GM06990 (cell line): Measurements from ENCODE around the gene SH2D1B.

Experiments used
- DNase-seq: peaks from one replicate; pipeline ENCODE4 v3.0.0-alpha.2; 2011; ENCODE audit not compliant: insufficient read length; ENCODE audit errors: extremely low read depth
- H3K27me3 ChIP-seq: replicated peaks from 2 replicates; pipeline ENCODE4 v1.6.0; 2011; ENCODE audit warnings: low read length; ENCODE audit not compliant: control insufficient read depth, insufficient read depth
- H3K36me3 ChIP-seq: 2 replicates; pipeline ENCODE4 v1.5.1; 2011; ENCODE audit warnings: low read length; ENCODE audit not compliant: control insufficient read depth, insufficient read depth
- H3K4me3 ChIP-seq: replicated peaks from 2 replicates; pipeline ENCODE4 v1.5.1; 2011; ENCODE audit warnings: low read depth, mild to moderate bottlenecking, control low read depth, low read length
- TF ChIP-seq, protein P1 (sequence below): IDR thresholded peaks from 2 replicates; pipeline ENCODE4 v1.5.1; 2011; ENCODE audit warnings: low read length, control low read depth, mild to moderate bottlenecking, inconsistent platforms; ENCODE audit not compliant: insufficient read depth, poor library complexity, severe bottlenecking

Gene SH2D1B

DNA sequence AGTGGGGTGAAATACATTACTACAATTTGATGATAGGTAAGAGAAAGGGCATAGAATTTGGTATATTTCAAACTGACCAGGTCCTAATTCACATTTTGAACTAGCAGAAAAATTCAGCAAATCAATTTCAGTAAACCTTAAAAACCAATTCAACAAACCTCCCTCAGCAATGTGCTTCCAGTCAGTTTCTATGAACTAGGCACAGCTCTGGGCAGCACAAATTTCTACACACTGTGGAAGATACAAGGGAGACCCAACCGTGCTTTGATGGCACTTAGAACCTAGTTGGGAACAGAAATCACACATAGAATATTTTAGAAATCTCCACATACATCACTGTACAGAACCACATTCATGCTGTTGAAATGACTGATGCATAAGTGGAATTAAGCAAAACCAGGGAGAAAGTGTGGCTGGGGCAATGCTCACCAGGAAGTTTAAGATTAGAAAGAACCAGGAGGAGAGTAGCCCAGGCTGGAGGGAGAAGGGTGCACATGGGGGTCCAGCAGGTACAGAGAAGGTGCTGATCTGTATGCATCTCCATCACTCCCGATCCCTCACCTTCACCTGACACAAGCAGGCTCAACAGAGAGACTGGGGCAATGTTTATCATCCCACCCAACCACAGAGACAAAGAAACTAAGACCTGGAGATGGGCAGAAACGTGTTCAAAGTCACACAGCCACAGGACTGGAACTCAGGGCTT, 15.6 kb downstream of the SH2D1B start:
- TF ChIP-seq, protein P1, sequence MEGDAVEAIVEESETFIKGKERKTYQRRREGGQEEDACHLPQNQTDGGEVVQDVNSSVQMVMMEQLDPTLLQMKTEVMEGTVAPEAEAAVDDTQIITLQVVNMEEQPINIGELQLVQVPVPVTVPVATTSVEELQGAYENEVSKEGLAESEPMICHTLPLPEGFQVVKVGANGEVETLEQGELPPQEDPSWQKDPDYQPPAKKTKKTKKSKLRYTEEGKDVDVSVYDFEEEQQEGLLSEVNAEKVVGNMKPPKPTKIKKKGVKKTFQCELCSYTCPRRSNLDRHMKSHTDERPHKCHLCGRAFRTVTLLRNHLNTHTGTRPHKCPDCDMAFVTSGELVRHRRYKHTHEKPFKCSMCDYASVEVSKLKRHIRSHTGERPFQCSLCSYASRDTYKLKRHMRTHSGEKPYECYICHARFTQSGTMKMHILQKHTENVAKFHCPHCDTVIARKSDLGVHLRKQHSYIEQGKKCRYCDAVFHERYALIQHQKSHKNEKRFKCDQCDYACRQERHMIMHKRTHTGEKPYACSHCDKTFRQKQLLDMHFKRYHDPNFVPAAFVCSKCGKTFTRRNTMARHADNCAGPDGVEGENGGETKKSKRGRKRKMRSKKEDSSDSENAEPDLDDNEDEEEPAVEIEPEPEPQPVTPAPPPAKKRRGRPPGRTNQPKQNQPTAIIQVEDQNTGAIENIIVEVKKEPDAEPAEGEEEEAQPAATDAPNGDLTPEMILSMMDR = no peak
- no peaks in the 10 kb centered on the region; the same call in 1 of the 2 replicates for H3K27me3 ChIP-seq
- H3K36me3 ChIP-seq = no peaks in the 10 kb centered on the region
- no peak overlapping the region for H3K4me3 ChIP-seq
- DNase-seq = no peak

DNA sequence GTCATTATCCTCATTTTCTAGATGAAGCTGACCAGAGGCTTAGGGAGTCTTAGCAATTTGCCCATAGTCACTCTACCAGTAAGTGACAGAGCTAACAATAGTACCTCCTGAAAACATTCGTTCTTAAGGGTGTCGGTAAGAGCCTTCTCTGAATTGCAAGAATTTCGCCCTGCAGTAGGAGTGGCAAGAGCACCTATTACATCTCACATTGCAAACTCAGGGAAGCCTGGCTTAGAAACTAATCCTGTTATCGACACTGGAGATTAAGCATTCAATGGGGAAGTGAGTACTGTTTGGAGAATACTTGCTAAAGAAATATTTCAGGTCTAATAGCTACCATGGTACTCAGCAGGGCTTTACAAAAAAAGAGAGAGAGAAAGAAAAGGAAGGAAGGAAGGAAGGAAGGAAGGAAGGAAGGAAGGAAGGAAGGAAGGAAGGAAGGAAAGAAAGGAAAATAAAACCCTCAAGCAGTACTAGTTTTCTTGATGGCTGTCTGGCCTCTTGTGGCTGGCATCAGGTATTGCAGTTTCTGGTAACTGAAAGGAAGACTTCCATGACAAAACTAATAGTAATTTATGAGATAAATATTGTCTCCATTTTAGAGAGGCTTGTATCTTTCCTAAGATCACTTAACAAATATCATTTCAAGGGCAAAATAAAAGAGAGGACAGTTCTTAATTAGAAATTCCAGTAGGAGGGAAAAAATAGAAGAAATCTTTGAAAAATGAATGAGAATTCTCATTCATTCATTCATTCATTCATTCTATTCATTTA, 20.0 kb downstream of the SH2D1B start:
- DNase-seq = no peak
- H3K27me3 ChIP-seq = peaks cover 1% of the 10 kb centered on the region; the same call in 1 of the 2 replicates
- no peaks in the 10 kb centered on the region for H3K36me3 ChIP-seq
- no peak overlapping the region for H3K4me3 ChIP-seq
- TF ChIP-seq, protein P1 = peak; percentile 76

DNA sequence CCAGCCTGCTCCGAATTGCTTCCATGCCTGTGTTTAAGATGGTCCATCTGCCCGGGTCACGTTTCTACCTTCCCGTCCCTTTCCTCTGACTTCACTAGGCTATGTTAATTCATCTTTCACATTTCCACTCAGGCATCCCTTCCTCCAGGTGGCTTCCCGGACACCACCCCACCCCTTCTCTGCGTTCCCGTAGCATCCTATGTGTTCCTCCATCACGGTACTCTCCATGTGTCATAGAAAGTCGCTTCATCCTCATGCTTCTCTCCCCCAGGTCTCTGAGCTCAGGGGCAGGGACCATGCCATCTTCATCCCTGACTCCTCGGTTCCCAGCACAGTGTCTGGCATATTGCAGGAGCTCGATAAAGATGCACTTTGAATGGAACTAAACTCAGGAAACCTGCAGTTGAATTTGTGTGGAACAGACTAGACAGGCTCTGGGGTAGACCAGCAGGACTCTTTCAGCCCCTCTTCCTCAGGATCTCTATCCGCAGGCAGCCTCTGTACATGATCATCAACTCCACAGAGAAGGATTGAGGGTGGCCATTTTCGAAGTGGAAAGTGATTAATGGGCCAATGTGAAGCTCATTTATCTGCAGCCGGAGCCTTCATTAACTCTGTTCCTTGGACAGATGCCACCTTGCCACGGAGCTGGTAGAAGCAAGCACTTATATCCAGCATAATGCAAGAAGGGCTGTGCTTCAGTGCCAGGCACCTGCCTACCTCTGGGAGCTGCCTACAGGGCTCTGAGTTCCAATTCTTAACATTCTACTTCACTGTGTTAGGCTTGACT, 21.3 kb downstream of the SH2D1B start:
- DNase-seq = no peak
- Histone ChIP-seq H3K27me3 (peaks cover 1% of the 10 kb centered on the region; the same call in 1 of the 2 replicates), H3K36me3 (no peaks in the 10 kb centered on the region), H3K4me3 (no peak overlapping the region)
- TF ChIP-seq, protein P1 = no peak

DNA sequence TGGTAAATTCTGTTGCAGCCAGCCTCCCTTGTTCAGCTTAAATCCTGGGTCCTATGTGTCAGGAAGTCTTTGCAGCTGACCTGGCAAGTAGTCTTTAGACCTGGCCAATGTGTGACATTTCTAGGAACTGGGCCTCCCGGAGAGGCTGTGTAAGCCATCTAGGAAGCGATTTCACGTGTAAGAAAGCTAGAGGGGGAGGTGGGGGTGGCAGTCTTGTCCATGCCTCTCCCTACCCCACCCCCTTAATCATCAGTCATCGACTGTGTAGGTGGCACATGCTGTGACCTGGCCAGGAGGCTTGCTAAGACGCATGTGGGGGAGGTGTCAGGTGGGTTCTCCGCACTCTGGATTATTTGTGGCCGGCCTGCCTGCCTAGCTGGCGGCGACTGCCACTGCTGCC, 22.0 kb downstream of the SH2D1B start:
- DNase-seq = no peak
- Histone ChIP-seq H3K4me3 (no peak overlapping the region), H3K27me3 (peaks cover 1% of the 10 kb centered on the region; the same call in 1 of the 2 replicates), H3K36me3 (no peaks in the 10 kb centered on the region)
- TF ChIP-seq, protein P1 = no peak

DNA sequence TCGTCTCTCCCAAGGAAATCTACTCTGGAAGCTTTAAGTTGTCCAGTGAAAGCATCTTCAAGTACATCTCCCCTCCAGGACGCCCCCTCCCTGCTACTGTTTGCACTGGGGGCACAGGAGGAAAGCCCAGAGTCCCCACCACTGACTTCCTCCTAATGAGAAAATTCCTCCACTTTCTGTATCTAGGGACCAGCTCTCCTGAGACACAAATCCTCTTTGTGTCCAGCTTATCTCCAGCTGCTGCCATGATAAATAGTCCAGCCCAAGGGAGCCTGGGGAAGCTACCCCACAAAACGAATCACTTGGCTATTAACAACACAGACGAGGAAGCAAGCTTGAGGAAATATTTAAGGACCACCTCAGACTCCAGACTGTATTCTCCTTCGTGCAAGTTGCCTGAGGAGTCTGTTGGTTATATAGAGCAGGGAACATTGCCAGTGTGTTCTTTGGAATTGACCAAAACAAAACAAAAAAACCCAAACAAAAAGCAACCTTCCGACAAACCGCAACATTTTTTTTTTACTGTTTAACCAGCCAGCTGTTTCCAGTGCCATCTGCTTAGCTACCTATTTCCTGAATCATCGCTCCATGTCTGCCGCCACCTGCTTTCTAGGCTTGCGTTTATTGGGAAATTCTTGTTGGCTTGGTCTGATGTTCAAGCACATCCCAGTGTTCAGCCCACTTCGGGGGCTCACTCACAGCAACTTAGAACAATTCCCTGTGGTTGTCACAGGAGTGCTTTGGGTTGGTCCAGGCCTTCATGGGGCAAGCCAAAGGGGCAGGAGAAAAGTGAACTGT, 22.7 kb downstream of the SH2D1B start:
- TF ChIP-seq, protein P1 = no peak
- DNase-seq = no peak
- Histone ChIP-seq H3K4me3 (no peak overlapping the region), H3K27me3 (peaks cover 1% of the 10 kb centered on the region; the same call in 1 of the 2 replicates), H3K36me3 (no peaks in the 10 kb centered on the region)
